ENCODE measurements around the gene PSG5.
"Not testable (repeated sequence)": the region's sequence is repeated elsewhere in the genome, so short reads cannot be mapped to it uniquely, and the experiment has no call there.

GRCh38 chr19:43163135-43163534 lies 23.2 kb downstream of the PSG5 start:
- TF ChIP-seq EZH2 (IDR thresholded peaks at IDR 0.05; ENCODE audit: insufficient read depth, poor library complexity, severe bottlenecking); EZH2phosphoT487 (IDR thresholded peaks at IDR 0.05; ENCODE audit: insufficient read depth, low read depth): not testable (repeated sequence)
